Gastroesophageal sphincter (tissue), 3 donors: ENCODE measurements around the gene DLX4.

Experiments
- CTCF ChIP-seq, 4 experiments: fragments of 200-600 bp in 2 of 4; fragments of 450-650 bp in 2 of 4; sonication (generic) in 1 of 4; IDR thresholded peaks; one replicate each; pipeline ENCODE4 v1.5.1; 2017 to 2019; ENCODE audit warnings: antibody characterized with exemption in 4 of 4, mild to moderate bottlenecking in 2 of 4, moderate library complexity in 2 of 4
- POLR2AphosphoS5 ChIP-seq: sonication (generic); formaldehyde crosslinking; IDR thresholded peaks from one replicate; pipeline ENCODE4 v1.6.1; 2017; ENCODE audit warnings: antibody characterized with exemption

GRCh38 chr17:49928126-49928800, 40.7 kb upstream of the DLX4 start:
- TF ChIP-seq CTCF (IDR thresholded peaks at IDR 0.05) (no peak), POLR2AphosphoS5 (no peak)
